Stimulated activated CD4-positive, alpha-beta T cell treated with anti-CD3 and anti-CD28 coated beads, Interleukin-2, amount 100 ng/mL, for 48 hours (primary cell): ENCODE data around the gene GDF7.

Experiments
- DNase-seq, 2 donors: peaks; one replicate each; pipeline ENCODE4 v3.0.0-alpha.2; 2020

GDF7 gene

DNA sequence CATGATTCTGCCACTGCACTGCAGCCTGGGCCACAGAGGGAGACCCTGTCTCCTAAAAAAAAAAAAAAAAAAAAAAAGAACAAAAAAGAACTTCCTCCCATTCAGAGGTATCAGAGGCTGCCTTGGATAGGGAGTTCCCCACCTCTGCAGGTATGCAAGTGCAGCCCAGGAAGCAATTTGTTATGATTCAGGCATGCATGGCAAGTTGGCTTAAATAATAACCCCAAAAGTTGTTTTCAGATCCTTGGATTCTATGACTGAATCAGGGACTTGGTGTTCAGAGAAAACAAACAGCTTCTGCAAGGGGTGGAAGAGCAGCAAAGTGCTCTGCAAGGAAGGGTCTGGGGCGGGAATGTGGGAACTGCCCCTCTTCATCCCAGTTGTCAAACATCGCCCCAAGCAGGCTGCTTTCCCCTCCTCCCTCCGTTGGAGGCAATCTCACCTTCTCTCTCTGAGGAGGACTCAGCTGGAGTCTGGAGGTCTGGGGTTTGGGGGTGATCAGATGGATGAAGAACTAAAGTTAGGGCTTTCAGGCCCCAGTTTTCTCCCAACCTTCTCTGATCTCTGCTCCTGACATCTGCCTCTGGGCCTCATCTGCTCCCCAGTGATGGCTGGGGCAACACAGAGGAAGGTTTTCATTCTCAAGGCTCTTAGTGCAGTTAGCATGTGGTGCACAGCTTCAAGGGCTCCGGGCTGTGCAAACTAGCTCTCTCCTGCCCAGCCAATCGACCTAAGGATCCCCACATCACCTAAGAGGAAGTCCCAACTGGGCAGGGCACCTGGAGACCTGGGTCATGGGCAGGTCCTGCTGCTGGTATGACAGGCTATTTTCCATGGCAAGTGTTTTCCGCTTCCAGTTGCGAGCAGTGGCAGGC is 3.5 kb upstream of the GDF7 start:
- no peak for DNase-seq

DNA sequence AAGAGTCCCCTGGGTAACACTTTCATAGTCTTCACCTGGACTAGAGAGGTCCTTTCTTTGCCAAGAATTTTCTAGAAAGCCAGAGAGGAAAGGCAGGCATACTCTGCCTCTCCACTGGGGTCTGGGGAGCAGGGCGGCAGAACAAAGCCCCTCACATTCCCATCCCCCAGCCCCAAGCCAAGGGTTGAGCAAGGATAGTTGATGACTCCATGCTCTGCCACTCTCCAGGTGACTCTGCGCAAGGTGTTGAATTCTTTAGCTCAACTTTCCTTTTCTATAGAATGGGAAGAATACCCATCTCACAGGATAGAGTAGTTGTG is 2.9 kb upstream of the GDF7 start:
- no peak for DNase-seq

DNA sequence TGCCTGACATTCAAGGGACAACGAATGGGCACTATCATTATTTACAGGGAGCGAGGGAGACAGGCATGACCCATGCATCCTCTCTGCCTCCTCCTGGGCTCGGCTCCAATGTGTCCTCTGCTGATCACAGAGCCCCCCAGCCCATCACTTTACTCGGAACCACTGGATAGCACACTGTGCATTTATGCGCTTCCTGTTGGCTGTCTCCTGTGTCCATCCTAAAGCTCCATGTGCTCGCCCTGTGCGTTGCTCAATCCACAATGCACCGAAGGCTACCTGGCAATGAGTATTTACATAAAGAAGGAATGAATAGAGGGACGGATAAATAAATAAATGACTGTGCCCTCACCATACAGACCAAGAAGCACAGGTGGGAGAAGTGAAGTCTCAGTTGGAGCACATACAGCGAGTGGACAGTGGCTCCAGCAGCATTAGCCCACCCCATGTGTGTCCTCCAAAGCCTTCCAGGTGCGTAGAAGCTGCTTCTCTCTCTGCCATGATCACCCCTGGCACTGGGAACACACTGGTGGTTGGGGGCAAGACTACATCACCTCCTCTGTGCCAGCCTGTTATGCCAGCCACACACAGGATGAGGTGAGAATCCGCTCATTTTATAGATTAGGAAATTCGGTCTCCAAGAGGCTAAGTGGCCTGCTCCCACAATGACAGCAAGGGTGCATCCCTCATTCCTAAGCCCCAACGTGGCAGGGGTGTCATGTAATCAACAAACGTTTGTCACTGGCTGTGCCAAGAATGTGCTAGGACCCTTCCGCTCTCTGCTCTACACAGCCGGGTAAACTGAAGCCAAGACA is 2.3 kb upstream of the GDF7 start:
- DNase-seq = no peak

DNA sequence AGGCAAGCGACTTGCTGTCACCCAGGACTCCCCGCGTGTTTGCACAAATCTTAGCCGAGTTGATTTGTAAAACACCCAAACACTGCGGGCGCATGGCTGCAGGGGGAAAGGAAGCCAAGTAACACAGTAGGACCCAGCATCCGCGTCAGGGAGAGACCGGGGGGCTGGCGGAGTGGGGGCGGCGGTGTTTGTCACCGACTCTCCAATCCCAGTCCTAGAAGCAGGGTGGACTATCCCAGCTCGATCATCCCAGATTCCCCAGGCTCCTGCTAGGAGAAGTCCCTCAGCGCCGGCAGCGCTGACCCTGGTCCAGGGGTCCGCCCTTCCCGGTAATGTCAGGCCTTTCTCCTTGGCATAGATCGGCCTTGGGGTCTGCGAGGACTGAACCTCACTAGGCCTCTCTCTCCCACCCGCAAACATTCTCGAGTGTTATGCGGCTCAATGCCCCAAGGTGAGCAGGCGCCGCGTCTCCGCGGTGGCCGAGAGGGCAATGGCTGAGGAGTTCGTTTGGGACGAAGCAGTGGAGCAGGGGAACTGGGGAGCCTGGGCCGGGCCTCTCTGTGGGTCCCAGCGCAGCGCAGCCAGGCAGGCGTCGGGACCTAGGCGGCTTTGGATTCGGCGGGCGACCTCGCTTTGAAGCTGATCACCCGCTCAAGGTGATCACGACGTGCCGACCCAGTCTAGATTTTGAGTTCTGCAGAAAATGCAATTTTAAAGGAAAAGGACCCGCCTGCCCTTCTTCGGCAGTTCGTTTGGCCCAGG is 1.5 kb upstream of the GDF7 start:
- DNase-seq = no peak

- DNase-seq = no peak
Measured at GRCh38 chr2:20666005-20666303, 990 bp upstream of the GDF7 start.

- no peak for DNase-seq
Measured at GRCh38 chr2:20667151-20667530, 197 bp downstream of the GDF7 start.

GRCh38 chr2:20667531-20668401 is 822 bp downstream of the GDF7 start:
- no peak for DNase-seq

DNA sequence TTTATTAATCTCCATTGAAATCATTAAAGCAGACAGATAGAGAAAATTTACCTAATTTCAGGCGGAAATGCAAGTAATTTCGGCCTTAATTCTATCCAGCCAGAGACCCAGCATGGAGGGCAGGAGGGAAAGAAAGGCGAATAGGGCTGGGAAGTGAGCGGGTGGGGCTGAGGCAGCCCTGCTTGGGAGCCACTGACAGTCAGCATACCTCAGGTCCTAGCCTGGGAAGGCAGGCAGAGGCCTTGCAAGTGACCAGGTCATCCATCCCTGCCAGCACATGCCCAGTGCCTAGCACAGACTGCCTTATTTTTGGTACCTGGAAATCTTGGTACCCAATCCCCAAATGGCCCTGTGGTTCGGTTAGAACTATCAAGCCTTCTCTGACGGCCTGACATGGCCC is 1.5 kb downstream of the GDF7 start:
- no peak for DNase-seq

DNA sequence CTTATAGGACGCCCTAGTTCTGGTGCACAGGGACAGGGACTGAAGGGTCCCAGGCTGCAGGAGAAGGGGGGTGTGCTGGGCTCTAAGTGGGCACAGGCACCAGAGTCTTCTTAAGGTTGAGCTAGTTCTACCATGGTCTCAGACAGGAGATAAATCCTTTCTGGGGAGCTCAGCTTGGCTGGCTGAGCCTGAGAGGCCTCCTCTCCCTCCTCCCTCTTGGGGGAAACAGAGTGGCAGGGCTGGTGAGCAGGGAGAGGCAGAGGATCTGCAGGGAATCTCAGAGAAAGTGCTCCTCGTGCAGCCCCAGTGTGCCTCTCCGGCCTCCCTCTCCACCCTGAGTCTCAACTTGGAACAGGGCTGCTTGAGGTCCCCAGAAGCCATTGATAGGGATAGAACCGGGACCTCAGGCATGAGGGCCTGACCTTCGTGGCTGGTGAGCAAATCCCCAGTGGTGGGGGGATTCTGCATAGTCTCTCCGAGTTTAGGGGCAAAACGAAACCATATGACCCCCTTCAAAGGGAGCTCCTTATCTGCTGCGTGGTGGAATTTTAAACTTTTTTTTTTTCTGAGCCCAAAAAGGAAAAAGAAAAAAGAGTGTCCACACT is 2.0 kb downstream of the GDF7 start:
- no peak for DNase-seq

GRCh38 chr2:20669562-20670314 is 2.8 kb downstream of the GDF7 start:
- no peak for DNase-seq

- no peak for DNase-seq
Measured at GRCh38 chr2:20670315-20671035, 3.5 kb downstream of the GDF7 start.

DNA sequence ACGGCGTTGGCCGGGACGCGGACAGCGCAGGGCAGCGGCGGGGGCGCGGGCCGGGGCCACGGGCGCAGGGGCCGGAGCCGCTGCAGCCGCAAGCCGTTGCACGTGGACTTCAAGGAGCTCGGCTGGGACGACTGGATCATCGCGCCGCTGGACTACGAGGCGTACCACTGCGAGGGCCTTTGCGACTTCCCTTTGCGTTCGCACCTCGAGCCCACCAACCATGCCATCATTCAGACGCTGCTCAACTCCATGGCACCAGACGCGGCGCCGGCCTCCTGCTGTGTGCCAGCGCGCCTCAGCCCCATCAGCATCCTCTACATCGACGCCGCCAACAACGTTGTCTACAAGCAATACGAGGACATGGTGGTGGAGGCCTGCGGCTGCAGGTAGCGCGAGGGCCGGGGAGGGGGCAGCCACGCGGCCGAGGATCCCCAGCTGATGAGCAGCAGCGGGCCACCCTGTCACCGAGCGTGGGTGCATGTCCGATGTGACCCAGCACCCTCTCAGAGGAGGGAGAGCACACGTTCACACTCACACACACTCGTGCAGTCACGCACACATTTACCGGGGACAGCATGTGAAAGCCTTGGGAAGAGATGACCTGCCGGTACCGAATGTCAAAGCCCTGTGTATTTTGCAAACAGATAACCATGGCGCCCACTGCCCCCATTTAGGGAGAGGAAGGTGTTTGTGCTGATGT is 4.2 kb downstream of the GDF7 start:
- DNase-seq = no peak

- no peak for DNase-seq
Measured at GRCh38 chr2:20671736-20672080, 4.8 kb downstream of the GDF7 start.

- DNase-seq = no peak
Measured at GRCh38 chr2:20672201-20672951, 5.4 kb downstream of the GDF7 start.

DNA sequence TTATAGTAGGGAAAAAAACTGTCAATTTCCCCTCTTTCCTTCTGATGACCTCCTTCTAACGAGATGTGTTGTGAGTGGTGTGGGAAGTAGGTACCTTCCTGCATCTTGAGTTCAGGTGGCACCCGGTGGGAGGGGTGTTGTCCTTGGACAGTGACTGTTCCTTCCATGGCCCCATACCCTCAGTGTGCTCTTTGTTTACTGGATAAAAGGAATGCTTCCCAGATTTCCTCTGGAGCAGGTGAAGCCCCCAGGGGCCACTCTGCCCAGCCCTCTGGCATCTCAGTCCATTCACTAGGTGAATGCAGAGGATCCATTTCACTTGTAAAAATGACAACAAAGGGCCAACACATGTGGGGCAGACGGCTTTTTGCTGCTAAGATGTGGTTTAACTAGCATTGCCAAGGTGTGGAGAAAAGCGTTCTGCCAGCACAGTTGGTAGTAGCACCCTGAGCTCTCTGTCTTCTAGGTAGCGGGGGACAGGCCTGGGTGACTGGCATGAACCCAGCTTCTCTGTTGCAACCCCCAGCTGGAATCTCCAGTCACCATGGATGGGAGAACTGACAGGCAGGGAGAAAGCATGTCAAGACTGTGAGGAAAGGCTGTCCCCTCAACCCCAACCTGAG is 6.9 kb downstream of the GDF7 start:
- DNase-seq = no peak

DNA sequence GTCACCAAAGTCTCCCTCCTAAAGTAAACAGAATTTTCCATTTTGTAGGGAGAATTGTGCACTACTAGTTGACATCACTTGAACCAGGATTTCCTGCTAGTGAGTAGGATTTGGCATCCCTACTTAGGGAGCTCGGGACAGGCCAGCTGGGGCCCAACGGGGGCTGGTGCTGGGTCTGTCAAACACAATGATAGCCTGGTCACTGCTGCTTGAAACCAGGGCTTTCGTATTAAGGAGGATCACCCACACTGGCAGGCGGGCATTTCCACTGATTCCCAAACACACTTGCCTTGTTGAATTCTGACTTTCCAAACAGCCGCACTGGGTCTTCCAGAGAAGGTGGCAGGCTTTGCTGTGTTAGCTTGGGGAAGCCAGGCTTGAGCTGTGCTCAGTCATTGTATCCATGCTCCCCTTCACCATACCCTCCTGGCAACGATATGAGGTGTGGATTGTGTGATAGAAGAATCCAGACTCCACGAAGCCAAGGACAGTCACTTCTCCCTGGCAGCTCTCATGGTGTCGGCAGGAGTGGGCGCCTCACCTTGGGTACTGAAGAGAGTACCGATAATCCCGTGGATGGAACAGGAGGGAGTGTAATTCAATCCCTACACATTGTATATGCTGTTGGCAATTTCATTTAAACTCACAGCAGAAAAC is 7.5 kb downstream of the GDF7 start:
- no peak for DNase-seq

GRCh38 chr2:20674974-20675679 is 8.2 kb downstream of the GDF7 start:
- no peak for DNase-seq
